SKM-1 treated with dmso at 0.1 percent for 144 hours (cell line): ENCODE measurements around the gene ZNF665.
"Not testable (repeated sequence)": the region's sequence is repeated elsewhere in the genome, so short reads cannot be mapped to it uniquely, and the experiment has no call there.

Experiments used
- DNase-seq: peaks from one replicate; lab custom pipeline; 2025; ENCODE audit not compliant: unreplicated experiment; lab: John Stamatoyannopoulos, UW

ZNF665 gene

DNA sequence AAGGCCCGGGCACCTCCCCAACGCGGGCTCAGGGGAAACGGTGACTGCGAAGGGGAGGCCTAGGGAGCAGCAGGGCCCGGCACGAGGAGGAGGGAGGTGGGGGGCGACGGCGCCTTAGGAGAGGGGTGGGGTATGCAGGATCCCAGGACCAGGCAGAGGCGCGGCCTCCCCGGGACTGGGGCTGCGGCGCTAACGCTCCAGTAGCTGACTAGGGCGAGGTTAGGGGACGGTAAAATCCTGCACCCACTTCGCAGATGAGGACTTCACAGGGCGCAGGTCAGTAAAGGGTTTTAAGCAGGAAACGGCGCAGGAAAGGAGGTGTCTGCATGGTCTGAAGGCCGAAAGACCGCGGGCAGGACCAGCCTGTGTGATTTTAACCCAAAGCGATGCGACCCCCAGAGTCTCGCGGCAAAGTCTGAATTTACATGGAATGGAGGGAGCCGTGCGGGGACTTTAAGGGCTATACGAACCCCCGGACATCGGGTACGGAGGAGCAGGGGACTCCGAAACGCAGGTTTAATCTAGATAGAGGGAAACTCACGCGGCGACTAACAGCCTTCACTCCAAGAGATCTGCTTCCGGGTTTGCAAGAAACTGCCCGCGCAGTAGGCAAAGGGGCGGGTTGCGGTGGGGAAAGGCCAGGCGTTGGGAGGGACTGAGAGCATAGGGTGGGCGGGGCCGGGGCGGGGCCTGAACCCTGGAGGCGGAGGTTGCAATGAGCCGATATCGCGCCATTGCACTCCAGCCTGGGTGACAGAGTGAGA lies at the start of gene ZNF665:
Gene ZNF665, minus strand, starts transcription at position 588 of the 764 bp plus-strand sequence. CDS start 10,460 bp downstream, outside the sequence.
- peak; percentile 43 for DNase-seq

DNA sequence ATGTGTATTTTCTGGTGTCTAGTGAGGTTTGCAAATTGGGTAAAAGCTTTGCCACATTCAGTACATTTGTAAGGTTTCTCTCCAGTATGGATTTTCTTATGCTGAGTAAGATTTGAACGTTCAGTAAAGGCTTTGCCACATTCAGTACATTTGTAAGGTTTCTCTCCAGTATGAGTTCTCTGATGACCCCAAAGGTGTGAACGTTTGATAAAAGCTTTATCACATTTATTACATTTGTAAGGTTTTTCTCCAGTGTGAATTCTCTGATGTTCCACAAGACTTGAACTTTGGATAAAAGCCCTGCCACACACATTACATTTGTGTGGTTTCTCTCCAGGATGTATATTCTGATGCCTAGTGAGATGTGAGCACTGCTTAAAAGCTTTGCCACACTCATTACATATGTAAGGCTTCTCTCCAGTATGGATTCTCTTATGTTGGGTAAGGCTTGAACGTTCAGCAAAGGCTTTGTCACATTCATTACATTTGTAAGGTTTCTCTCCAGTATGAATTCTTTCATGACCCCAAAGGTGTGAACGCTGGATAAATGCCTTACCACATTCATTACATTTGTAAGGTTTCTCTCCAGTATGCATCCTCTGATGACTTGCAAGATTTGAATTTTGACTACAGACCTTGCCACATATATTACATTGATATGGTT lies 44.1 kb upstream of the ZNF665 start:
- no peak for DNase-seq

DNA sequence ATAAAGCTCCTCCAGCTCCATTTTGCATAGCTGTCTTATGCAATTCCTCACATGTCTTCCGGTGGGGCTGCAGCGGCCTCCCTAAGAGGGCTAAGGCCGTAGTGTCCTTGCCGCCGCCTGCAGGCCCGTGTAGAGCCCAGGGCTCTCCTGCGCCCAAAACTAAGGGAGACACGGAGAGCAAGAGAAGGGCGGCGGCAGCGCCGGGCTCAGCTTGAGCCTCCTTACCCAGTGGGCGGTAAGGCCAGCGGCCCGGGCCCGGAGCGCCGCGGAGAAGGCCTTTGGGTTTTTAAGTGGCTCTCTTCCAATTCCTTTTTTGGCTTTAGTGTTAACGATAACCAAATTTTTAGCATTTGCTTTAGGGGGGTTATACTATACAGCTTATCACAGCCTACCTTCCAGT lies 31.4 kb upstream of the ZNF665 start:
- no peak for DNase-seq

DNA sequence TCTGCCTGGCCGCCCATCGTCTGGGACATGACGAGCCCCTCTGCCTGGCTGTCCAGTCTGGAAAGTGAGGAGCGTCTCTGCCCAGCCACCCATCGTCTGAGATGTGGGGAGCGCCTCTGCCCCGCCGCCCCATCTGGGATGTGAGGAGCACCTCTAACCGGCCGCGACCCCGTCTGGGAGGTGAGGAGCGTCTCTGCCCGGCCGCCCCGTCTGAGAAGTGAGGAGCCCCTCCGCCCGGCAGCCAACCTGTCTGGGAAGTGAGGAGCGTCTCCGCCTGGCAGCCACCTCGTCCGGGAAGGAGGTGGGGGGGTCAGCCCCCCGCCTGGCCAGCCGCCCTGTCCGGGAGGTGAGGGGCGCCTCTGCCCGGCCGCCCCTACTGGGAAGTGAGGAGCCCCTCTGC lies 29.6 kb upstream of the ZNF665 start:
- not testable (repeated sequence) for DNase-seq

DNA sequence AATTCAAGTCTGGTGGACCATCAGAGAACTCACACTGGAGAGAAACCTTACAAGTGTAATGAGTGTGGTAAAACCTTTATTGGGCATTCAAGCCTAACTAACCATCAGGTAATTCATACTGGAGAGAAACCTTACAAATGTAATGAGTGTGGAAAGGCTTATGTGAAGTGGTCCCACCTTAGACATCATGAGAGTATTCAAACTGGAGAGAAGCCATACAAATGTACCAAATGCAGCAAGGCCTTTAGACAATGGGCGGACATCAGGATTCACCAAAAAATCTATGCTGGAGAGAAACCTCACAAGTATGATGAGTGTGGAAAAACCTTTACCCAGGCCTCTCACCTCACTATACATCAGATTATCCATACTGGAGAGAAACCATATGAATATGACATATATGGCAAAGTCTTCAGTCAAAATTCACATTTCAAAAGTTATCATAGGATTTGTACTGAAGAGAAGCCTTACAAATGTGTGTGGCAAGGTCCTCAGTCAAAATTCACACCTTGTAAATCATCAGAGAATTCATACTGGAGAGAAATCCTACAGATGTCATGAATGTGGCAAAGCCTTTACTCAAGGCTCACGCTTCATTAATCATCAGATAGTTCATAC lies 19.7 kb upstream of the ZNF665 start:
- DNase-seq: no peak

DNA sequence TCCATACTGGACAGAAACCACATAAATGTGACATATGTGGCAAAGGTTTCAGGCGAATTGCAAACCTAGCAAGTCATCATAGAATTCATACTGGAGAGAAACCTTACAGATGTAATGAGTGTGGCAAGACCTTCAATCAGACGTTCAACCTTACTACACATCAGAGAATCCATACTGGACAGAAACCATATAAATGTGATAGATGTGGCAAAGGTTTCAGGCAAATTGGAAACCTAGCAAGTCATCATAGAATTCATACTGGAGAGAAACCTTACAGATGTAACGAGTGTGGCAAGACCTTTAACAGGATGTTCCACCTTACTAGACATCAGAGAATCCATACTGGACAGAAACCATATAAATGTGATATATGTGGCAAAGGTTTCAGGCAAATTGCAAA lies 18.4 kb upstream of the ZNF665 start:
- DNase-seq: not testable (repeated sequence)

DNA sequence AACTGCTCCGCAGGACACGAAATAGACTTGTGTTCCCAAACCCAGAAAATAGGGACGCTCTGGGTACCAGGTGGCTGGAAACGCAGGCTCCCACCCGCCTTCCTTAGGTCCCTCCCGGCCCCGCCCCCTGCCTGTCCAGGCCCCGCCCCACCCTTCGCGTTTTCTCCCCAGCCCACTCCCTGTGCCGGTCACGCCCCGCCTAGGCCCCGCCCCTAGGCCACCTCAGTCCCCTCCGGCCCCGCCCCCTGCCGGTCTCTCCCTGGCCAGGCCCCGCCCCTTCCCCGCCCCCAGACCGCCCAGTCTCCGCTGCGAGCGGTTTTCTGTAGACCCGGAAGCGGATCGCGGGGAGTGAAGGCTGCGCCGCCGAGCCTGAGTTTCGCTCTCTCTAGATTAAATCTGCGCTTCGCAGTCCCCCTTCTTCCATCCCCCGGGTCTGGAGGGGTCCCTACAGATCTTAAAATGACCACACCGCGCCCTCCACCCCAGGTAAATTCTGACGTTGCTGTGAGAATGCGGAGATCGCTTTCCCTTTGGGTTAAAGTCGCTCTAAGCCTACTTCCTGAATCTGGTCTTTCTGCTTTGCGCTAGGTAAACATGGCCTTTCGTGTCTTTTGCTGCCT lies 3.7 kb upstream of the ZNF665 start:
- peak; percentile 59 for DNase-seq

DNA sequence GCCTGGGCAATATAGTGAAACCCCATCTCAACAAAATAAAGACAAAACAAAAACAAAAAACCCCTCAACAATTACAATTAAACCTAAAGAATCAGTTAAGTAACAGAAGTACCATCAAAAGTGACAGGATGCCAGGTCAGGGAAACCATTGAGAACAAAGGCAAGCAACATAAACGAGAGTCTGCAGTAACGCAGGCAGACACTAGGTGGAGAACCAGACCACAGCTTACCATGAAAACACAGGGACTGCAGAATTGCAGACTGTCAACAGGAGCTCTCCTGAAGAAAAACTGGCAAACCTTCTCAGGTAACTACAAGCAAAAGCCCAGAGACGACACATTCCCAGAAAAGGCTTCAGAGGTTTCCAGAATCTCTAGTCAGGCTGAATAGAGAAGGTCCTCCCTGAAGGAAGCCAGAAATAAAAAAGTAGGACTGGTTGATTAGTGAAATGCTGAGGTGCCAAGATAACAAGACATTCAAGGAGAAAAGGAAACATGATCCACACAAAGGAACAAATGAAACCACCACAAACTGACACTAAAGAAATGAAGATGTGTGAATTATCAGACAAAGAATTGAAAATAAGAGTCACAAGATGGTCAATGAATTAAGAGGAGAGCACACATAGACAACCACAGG lies 2.2 kb upstream of the ZNF665 start:
- peak; percentile 66 for DNase-seq

DNA sequence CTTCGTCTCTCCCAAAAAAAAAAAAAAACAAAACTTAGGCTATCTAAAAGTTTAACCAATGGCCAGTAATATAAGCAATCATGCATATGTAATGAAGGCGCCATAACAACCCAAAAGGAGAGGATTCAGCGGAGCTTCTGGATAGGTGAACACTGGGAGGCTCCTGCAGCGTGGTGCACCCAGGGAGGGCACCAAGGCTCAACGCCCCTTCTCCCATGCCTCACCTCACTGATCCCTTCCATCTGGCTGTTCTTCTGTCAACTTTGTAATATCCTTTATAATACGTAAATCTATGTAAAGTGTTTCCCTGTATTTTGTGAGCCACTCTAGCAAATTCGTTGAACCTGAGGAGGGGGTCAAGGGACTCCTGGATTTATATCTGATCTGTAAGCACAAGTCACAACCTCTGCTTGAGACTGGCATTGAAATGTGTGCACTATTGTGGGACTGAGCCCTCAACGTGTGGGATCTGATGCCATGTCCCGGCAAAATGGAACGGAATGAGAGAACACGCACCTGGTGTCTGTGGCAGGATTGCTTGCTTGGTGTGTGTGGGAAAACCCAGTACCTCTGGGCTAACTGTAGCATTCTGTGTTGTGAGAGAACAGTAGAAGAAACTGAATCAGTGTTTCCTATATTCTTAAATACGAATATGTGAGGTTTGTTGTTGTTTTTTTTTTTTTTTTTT lies 521 bp upstream of the ZNF665 start:
- no peak for DNase-seq

DNA sequence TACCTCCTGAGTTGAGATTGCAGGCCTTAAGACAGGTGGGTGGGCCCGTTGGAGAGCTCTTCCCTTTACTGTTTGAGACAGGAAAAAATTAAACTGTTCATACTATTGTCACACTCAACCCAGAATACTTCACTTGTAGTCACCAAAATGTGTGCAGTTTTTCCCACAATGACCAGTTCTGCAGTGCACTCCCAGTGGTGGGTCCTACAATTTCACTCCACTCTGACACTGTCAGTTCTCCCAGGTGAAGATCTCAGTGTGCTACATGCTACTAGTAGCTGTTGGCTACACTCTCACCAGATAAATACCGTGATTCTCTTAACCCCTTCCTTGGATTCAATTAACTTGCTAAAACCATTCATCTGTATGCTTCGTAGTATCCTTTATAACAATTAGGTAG lies 2.9 kb downstream of the ZNF665 start:
- DNase-seq: no peak

DNA sequence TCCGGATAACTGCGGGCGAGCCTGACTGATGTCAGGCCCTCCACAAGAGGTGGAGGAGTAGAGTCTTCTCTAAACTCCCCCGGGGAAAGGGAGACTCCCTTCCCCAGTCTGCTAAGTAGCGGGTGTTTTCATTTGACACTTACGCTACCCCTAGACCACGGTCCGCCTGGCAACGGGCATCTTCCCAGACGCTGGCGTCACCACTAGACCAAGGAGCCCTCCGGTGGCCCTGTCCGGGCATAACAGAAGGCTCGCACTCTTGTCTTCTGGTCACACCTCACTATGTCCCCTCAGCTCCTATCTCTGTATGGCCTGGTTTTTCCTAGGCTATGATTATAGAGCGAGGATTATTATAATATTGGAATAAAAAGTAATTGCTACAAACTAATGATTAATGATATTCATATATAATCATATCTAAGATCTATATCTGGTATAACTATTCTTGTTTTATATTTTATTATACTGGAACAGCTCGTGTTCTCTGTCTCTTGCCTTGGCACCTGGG lies 3.4 kb downstream of the ZNF665 start:
- DNase-seq: not testable (repeated sequence)

DNA sequence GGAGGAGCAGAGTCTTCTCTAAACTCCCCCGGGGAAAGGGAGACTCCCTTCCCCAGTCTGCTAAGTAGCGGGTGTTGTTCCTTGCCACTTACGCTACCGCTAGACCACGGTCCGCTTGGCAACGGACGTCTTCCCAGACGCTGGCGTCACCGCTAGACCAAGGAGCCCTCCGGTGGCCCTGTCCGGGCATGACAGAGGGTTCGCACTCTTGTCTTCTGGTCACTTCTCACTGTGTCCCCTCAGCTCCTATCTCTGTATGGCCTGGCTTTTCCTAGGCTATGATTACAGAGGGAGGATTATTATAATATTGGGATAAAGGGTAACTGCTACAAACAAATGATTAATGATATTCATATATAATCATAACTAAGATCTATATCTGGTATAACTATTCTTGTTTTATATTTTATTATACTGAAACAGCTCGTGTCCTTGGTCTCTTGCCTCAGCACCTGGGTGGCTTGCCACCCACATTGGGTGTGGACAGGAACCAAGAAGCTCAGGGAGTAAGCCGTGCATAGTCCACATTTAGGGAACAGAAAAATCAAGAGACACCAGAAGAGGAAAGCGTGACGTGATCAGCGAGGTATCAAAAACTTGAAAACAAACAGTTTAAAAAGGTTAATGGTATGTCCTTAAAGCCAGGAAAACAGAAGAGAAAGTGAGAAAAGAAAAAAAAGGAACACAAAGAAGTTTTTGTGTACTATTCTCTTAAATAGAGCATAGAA lies 7.8 kb downstream of the ZNF665 start:
- not testable (repeated sequence) for DNase-seq

DNA sequence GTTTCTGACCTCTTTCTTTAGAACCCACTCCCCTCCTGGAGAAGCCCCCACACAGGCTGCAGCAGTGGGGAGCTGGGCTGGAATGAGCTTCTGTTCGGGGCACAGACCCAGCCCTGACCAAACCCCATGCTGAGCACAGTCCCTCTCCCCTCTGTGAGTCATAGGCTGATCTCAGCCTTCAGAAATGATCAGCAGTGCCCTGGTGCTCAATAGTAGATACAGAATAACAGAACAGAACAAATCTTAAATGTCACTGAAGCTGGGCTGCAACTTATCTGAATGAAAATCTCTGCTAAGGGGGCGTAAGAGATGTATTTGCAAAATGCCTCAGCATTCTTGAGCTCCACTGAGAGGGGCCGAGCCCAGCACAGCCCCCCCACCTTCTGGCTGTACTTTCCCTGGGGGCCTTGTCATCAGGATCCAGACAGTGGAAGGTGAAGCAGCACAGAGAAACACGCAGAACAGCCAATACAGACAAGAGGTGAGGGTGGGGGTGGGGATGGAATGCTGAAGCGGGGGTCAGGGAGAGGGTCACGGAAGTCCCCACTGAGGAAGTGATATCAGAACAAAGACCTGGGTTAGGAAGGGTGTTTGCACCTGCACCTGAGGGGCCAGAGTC lies 9.9 kb downstream of the ZNF665 start:
- no peak for DNase-seq

DNA sequence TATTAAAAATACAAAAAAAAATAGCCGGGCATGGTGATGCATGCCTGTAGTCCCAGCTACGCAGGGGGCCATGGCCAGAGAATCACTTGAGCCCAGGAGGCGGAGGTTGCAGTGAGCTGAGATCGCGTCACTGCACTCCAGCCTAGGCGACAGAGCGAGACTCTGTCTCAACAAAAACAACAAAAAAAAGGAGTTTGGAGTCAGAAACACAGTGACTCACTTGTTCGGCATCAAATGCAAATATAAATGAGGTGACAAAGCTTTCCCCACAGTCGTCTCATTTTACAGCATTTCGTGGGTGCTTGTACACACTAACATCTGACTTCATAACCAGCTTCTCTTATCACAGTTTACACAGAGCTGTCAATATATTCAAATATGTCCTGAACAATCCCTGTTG lies 11.0 kb downstream of the ZNF665 start:
- no peak for DNase-seq

DNA sequence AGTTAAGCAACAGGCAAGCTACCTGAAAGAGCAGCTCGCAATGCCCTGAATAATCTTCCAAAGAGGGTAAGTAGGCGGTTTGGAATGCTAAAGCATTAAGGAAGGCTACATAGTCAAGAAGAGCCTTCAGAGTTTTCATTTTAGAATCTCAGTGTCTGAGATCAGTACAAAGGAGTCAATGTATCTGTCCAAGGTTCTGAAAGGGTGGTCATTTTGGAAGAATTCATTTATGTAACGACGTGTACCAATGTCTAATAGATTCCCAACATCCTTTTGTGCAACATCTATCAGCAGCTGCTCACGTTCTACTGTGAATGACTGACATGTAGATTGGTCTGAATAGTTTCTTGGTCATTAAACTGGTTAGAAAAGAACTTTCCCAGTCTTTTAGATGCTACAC lies 15.2 kb downstream of the ZNF665 start:
- no peak for DNase-seq

DNA sequence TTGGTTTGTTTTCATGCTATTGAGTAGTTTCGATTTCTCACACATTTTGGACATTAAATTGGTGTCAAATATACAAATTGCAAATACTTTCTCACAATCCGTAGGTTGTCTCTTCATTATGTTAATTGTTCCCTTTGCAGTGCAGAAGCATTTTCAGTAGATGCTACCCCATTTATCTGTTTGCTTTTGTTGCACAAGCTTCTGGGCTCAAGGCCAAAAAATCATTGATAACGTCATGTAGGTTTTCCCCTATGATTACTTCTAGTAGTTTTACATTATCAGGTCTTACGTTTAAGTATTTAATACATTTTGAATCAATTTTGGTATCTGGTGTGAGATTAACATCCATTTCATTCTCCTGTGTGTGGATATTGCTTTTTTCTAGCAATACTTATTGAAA lies 20.3 kb downstream of the ZNF665 start:
- no peak for DNase-seq

DNA sequence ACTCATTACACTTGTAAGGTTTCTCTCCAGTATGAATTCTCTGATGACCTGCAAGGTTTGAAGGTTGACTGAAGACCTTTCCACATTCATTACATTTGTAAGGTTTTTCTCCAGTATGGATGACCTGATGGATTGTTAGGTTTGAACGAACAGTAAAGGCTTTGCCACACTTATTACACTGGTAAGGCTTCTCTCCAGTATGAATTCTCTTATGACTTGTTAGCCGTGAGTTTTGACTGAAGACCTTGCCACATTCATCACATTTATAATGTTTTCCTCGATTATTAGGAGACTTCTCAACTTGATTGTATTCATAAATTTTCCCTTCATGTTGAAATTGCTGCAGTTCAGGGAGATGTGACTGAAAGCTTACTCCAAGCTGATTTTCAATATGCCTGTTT lies 27.5 kb downstream of the ZNF665 start:
- DNase-seq: no peak

DNA sequence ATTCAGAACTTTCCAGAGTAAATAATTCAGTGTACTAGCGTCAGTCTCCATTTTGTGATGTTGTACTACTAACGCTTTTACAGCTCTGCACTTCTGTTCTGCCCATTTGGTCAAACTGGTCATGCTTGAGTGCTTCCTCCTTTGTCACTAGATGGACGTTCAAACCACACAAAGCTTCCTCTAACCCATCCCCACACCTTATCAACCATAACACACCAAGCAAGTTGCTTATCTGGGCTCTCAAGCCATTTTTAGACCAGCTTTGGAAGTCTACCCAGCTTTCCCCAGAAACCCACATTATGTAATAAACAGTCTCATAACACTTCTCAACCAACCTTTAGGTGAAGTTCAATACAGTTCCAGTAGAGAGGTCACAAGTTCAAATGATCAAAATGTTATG lies 32.0 kb downstream of the ZNF665 start:
- DNase-seq: no peak

DNA sequence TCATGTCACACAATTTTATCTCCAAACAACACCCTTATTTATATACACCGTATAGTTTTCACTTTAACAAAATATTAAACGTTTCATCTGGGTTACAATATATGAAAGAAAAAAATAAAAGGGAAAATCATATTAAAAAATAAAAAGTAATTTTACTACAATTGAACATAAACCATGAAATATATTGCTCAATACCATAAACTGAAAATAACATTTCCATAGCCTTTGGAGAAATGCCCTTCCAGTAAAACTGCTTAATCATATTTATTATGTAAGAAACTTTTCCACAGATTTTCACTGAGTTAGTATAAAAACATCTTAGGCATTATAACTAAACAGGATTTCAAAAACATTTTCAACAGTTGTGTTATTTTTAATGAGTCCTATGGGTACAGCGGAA lies 32.8 kb downstream of the ZNF665 start:
- no peak for DNase-seq
